Fibroblast of skin of back (primary cell): ENCODE results near the gene SNCB.
"Not testable (repeated sequence)": the region's sequence is repeated elsewhere in the genome, so short reads cannot be mapped to it uniquely, and the experiment has no call there.

Experiments used
- DNase-seq: peaks from one replicate; pipeline ENCODE4 v3.0.0-alpha.2; 2013

Gene SNCB

DNA sequence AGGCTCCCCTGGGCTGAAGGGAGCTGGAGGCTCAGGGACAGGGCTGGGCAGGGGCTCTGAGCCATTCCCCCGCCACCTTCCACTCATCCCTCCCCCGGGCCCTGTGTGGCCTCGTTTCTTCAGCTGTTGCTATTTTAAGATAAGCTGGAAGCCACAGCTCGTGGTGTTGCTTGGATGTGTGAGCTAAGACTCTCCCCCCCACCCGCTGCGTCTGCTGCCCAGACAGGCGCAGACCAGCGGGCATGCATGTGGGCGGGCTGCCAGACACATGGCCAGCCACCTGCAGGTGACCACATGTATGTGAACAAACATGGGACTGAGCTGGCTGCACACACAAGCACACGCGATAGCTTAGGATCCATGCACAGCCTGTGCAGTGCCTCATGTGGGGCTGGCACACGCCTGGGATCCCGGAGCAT is 8.7 kb downstream of the SNCB start:
- peak; percentile 29 for DNase-seq

DNA sequence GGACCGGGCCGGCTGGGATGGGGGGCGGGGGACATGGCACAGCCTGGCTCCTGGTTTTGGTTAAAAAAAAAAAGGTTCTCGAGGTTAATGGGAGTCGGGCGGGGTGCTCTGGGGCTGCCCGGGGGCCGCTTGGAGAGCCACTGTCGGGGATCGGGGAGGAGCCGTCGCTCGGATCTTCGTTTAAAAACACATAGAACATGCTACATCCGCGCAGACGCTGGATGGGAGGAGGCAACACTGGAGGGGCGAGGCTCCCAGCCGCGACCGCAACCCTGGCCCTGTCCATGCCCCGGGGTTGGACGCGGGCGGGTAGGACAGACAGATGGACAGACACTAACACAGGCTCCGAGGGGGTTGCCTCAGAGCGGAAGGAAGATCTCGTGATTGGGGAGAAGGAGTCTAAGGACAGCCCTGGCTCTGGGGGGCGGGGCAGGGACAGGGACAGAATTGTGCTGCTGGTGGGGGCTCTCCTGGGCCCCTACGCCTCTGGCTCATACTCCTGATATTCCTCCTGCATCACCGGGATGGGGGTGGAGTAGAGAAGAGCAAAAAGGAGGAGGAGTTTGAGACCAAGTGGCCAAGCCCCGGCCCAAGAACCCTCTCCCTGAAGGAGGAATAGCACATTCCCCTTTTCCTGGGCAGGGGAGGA is 9.9 kb downstream of the SNCB start:
- no peak for DNase-seq

DNA sequence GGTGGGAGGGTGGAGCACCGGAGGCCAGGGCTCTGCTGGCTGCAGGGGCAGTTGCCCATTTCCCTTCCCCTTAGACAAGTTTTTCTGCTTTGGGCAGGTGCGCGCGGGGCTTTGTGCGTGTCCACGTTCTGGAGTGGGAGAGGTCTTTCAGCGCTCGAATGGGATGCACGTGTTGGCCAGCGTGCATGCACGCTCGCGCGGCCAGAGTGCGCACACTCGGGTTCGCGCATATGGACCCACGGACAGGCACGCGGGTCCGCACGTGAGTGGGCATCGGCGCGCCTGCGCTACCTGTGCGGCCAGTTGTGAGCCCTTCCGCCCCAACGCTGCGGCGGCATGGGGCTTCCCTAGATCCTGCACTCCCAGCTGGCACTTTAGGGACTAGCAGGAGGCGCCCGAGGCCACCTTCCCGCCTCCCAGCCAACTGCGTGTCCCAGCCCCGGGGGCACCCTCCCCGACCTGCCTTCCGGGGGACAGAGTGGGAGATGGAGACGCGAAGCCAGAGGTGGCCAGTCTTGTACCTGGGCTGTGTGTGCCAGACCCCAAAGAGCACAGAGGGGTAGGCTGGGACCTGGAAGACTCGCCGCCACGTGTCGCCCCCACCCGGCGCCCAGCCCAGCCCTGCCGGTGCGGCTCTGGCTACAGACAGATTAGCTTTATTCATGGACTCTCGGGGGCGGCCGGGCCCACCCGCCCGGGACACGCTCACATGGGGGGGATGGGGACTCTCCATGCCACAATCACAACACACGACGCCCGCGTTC is 10.6 kb downstream of the SNCB start:
- no peak for DNase-seq

DNA sequence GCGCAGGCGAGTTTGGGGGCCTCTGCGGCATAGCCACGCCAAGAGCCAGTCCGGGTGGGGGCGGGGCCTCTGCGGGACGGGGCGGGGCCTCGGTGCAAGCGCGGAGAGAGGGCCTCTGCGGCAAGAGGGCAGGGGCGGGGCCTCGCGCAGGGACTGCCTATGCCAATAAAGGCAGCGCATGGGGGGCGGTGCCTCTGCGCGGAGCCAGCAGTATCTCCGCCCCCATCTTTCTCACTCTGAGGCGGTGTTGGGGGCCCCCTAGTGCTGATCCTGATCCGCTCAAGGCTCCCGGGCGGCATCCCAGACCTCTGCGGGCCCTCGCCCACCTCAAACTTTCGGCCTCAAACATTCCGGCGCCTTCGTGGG is 11.1 kb downstream of the SNCB start:
- peak; percentile 80 for DNase-seq

DNA sequence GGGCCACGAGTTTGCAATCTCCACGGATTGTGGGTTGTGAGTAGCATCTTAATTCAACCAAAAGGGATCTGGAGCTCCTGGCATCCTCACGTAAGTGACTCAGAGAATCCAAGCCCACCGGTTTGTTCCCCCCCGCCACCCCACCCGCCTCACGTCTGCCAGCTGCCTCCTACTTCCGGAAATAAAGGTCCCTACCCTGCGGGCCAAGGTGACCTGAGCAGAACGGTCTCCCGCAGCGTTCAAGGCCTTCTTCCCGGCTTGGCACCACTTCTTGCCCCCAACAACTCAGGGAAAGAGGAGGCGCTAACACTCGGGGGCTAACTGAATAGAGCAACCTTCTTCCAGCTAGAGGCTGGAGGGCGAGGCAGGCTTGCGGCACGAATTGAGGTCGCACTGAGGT is 11.6 kb downstream of the SNCB start:
- no peak for DNase-seq

DNA sequence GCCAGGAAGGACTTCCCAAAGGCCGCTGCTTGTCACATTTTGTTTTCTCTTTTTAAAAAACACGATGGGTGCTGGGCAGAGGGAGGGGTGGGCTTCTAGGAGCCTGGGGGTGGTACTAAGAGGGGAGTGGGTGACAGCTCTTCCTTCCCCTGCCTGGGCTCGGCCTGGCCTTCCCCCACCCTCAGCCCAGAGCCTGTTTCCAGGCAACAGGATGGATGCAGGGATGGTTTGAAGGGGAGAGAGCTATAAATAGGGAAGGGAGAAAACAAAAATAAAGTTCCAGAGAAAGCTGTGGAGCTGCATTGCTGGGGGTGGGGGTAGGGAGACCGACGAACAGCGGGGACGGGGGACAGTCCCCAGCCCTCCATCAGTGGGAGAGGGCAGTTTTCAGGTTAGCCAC is 13.8 kb downstream of the SNCB start:
- DNase-seq, result no peak

DNA sequence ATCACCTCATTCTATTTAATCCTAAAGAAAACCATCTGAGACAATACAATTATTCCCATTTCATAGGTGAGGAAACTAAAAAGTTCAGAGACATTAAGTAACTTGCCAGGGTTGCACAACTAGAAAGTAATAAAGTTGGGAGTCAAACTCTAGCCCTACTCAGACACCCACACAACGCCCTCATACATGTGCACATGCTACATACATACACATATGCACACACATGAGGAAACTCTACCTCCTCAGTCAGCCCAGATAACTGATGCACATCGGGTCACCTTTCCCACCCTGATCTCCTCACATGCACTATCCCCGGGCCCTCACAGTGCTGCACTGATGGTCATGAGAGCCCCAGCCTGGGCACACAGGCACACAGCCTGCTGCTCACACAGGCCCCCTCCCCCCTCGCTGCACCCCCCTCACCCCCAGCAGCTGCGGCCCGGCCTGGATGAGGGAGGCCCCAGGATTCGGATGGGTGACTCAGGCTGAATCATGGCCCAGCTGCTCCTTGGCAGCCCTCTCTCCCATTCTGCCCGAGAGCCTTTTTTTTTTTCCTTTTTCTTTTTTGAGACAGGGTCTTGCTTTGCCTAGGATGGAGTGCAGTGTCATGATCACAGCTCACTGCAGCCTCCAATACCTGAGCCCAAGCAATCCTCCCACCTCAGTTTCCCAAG is 15.4 kb downstream of the SNCB start:
- peak; percentile 73 for DNase-seq

DNA sequence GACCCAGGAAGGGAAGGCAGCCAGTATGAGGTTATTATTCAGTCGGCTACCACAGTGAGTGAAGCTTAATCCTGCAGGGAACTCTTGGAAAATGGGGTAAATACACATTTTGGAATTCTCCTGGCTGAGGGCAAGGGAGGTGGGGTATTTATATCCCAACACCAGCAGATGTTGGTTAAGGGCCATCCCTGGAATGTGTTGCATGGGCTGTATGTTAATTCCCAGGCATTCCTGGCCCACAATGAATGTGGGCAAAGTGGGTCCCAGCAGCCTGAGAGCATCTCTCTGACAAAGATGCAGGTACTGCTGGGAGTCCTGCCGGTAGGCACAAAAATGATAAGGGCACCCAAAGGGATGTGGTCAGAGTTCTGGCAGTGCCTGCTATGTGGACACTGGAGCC is 17.5 kb downstream of the SNCB start:
- DNase-seq, result no peak

DNA sequence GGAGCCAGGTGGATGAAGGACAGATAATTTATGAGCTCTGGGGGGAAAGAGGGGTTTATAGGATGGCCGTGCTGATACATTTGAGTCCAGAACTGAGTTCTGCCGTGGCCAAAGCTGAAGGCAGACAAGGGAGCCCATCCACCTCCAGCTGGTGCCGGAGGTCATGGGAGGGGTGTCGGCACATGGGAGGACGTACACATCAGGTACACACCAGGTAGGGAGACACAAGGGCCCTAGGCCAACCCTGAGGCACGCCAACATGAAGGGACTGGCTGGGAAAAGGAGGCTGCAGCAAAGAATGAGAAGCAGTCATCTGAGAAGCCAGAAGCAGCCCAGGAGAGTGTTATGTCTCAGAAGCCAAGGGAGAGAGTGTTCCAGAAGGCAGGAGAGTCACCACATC is 18.3 kb downstream of the SNCB start:
- DNase-seq, result no peak

DNA sequence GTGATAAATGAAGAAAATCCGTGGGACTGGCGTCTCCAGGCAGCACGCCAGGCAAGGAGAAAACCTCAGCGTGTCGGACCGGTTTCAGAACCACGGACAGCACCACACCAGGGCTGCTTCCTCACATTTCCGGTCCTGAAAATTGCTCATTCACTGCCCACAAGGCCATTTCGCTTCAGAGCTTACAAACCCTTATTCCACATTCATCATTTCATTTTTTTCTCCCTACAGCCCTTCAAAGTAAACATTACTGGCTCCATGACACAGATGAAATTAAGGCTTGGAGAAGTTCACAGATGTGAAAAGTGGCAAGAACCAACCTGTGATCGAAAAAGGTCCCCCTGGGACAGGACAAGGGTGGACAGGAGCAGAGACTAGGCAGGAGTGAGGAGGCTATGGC is 18.9 kb downstream of the SNCB start:
- peak; percentile 80 for DNase-seq

DNA sequence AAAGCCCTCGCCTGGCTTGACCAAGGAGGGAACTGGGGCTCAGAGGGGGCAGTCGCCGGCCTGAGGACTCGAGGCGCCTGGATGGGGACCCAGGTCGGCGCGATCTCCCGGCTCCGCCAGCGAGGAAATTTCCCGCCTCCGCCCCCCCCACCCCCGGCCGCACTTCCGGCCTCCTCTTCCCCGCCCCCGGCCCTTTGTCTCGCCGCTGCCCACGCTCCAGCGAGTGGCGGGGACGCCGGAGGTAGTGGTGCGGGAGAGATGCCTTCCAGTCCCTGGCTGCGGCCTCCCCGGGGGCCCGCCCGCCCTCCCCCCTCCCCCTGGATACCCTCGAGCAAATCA is 19.9 kb downstream of the SNCB start:
- DNase-seq, result no peak

DNA sequence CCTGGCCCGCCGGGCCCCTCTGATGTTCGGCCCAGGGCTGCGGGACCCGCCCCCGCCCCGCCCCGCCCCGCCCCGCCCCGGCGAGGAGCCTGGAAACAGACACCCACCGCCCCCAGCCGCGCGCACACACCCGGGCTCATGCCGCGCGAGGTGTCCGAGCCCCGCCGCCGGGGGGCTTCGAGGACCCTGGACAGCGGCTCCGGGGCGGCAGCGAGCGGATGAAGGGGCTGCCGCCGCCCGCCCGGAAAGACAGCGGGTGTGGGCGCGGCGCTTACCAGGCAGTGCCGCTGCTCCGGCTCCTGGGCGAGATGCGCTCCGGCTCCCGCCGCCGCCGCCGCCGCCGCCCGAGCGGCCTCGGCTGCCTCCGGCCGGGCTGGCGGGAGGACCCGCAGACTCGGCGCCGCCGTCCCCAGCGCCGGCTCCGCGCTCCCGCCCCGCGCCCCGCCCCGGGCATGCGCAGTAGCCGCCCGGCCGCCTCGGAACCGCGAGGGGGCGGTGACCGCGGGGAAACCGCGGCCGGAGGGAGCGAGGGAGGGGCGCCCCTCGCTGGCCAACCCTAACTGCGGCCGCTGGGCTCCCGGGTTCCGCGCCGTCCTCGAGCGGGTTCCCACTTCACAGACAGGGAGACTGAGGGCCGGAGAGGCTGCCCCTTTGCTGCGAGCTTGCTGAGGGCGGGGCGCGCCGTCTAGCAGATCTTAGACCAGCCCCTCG is 20.5 kb downstream of the SNCB start, which contains the start of gene GPRIN1:
Gene GPRIN1 (minus strand): TSS at position 433 of the 711 bp plus-strand sequence. CDS start 10,322 bp downstream, outside the sequence.
- peak; percentile 63 for DNase-seq

DNA sequence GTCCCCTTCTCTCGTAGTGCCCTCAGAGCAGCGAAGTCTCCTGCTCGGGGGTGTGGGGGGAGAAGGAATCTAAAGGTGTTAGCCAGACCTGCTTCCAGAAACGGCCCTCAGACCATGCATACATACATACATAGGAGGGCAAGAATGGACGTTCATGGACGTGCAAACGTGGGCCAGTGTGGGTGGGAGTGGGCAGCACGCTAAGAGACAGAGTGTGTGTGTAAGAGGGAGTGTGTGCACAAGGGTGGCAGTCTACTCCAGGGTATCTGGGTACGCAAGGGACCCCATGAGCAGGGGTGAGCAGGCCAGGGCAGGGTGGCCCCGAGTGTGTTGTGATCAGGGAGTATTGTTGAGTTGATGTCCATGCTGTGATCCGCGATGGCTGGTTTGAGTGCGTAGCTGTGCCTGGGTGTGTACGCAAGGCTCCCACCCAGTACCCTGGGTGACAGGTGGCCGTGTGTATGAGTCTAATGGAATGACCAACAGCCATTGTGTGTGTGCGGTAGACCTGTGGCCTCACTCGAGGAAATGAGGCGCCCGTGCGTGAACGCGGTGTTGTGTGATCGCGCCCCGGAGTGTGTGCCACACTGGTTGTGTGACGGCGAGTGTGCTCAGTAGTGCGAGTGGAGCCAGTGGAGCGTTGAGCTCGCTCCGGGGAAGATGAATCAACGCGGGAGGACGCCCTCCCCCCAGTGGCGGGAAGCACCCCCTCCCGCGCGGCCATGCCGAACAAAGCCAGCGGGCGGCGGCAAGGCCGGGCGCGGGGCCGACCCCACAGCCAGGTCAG is 21.2 kb downstream of the SNCB start:
- DNase-seq, result no peak

DNA sequence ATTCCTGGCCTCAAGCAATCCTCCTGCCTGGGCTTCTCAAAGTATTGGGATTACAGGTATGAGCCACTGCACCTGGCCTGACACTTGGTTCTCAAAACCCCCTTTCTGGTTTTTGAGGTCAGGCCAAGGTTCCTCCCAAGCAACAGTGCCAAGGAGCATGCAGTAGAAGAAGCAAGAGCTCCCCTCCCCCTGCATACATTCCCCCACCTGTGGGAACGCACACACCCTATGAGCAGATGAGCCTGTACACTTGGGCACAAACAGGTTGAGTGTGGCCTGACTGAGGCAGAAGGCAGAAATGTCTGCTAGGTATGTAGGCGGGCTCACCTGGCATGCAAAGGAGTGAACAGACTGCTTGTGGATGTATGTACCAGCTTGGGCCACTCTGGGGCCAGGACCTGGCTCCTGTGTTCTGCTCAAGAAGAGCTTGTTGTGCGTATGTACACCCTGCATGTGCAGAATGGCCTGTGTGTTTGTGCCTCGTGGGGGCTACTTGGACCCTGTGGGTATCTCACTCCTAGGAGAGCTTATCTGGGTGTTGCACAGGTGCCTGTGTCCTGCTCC is 22.1 kb downstream of the SNCB start:
- DNase-seq, result no peak

DNA sequence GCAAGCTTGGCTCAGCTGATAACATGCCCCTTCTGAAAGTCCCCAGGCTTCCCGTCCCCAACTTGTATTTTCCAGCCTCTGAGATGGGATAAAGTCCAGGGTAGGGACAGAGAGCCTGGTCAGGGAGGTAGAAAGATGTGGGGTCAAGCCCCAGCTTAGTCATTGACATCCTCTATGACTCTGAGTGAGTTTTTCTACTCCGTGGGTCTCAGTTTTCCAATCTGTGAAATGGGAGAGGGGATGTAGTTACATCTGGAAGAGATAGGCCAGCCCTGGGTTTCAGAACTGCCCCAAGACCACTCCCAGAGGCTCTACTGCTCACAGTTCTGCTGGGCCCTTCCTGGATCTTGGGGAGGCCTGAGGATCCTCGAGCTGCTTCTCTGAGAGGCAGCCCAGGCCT is 23.5 kb downstream of the SNCB start:
- no peak for DNase-seq

DNA sequence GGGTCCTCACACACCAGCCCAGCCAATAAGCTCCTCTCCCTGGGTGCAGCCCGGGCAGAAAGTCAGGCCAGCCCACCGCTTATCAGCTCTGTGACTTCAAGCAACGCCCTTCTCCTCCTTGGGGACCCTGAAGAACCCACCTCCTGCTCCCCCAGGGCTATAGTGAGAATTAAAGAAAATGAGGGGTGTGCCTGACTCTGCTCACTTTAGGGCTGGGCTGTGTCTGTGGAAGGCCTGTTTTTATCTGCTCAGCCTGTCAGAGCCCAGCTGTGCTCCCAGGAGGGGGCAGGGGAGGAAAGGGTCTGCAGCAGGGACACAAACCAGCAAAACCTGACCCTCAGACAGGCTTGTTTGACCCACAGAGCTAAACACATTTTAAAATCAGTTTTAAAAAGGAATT is 24.3 kb downstream of the SNCB start:
- DNase-seq, result no peak

DNA sequence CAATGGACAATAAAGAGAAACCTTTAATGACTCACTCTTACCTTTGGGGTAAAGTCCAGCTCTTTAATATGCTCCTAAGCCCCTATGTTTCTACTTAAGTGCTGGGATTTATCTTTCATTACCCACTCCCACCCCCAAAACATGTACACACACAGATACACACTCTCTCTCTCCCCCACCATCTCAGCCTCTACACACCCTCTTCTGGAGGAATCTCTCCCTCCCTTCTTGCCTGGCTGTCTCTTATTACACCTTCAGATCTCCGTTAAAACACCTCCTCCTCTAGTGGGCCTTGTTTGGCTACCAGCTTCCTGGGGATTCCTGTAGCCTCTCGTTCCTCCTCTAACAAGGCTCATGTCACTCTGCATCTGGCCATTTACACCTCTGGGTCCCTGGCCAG is 27.2 kb downstream of the SNCB start:
- no peak for DNase-seq

DNA sequence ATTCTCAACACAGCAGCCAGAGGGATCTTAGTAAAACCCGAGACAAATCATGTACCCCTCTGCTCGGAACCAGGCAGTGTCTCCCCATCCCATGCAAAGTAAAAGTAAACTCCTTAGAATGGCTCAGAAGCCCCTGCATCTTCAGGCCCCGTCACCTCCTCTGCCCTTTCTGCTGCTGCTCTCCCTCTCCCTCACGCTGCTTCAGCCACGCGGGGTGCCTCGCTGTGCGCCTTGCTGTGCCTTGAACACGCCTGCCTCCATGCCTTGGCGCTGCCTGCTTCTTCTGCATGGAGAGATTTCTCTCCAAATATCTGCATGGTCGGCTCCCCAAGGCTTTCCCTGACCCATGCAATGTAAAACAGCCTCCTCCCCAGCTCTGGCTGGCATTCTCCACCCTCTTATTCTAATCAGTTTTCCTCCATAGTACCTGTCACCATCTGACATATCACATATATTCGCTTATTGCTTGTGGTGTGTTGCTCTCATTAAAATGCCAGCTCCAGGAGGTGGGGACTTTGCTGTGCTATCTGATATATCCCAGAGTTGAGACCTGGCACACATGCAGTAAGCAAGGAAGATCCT is 28.3 kb downstream of the SNCB start:
- no peak for DNase-seq

DNA sequence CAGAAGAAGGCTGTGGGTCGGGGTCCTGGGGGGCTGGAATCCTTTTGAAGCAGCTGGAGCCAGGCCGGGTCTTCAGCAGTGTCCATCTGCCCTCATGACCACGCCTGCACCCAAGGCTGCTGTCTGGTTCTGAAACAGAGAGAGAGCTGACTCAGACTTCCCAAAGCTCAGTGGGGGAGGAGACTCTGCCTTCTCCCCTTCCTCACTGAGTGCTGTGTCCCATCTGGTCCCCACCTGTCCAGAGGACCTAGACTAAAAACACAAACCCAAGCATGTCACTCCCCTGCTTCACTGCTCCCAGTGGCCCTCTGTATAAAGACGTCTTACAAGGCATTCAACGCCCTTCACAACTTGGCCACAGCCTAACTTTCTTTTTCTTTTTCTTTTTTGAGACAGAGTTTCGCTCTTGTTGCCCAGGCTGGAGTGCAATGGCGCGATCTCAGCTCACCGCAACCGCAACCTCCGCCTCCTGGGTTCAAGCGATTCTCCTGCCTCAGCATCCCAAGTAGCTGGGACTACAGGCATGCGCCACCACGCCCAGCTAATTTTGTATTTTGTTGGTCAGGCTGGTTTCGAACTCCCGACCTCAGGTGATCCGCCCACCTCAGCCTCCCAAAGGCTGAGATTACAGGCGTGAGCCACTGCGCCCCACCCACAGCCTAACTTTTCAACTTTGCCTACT is 30.4 kb downstream of the SNCB start:
- not testable (repeated sequence) for DNase-seq

DNA sequence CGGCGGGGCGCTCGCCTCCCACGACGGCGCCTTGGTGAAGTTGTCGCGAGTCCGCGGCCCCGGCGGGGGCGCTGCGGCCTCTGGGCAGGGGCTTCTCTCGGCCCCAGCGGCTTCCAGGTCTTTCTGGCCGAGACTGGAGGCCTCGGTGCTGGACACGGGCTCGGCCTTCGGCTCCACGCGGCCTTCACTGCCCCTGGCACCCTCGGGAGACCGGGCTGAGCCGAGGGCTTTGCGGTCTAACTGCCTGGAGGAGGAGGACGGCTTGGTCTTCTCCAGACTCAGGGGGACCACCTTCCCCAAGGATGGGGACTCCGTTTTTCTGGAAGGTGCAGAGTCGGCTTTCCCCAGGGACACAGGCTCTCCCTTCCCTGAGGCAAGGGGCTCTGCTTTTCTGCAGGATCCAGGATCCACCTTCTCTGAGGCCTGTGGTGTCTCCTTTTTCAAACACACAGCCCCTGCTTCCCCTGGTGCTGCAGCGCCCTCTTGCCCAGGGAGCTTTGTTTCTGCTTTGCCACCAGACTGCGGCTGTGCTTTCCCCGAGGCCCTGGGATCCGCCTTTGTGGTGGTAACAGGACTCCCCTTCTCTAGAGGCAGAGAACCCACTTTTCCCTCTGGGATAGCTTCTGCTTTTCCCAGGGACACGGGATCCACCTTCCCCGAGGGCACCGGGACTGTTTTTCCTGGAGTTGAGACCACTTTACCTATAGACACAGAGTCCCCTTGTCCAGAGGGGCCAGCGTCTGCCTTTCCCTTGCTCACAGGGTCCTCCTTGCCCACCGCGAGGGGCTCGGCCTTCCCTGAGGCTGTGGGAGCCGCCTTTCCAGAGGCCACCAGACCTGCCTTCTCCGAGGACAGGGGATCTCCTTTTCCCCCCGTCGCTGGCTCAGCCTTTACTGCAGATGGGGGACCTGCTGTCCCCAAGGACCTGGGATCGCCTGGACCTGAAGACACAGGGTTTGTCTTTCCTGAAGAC is 32.6 kb downstream of the SNCB start:
- no peak for DNase-seq
